A549 (cell line): ENCODE measurements around the gene LTF. TPM values are rescaled to one million over a fixed set of nuclear protein-coding genes. Genes with fewer than 3 reads are reported as not detected.

Experiments
- ATAC-seq, 2 experiments: fragments of 200-7000 bp in 1 of 2; fragments of >200 bp in 1 of 2; cut with Nextera tagmentation in 1 of 2; cut with Tn5 transposase in 1 of 2; 3 replicates each; pipeline versions ENCODE4 v1.8.0 to v1.9.1; 2018 to 2020; ENCODE audit warnings: mild to moderate bottlenecking in 1 of 2, moderate library complexity in 1 of 2
- CTCF ChIA-PET: fragments of 300-600 bp; sonication (Branson Sonifier 250); formaldehyde crosslinking; extraction: SDS; loops from one replicate; lab custom pipeline; 2021; ENCODE audit warnings: antibody characterized with exemption, inconsistent platforms; lab: Yijun Ruan, JAX
- POLR2A ChIA-PET: fragments of 350-600 bp; formaldehyde crosslinking; extraction: SDS; loops from one replicate; lab custom pipeline; 2021; ENCODE audit warnings: antibody characterized with exemption, inconsistent platforms; lab: Yijun Ruan, JAX
- DNase-seq, 2 experiments: peaks; one replicate each; pipeline versions ENCODE4 v3.0.0 to v3.0.0-alpha.2; 2011 to 2016; ENCODE audit warnings: low read depth in 1 of 2, low spot score in 1 of 2
- FAIRE-seq: peaks from 2 replicates; lab custom pipeline; 2011; peaks lifted over from hg19 to GRCh38; lab: Jason Lieb, UNC
- H3K27ac ChIP-seq, 2 experiments: fragments of >200 bp; sonication (Bioruptor Twin); formaldehyde crosslinking; 3 replicates each; pipeline ENCODE4 v1.5.1; 2016 to 2017
- H3K4me1 ChIP-seq: fragments of >200 bp; sonication (Bioruptor Twin); formaldehyde crosslinking; 3 replicates; pipeline ENCODE4 v1.6.1; 2016
- H3K4me2 ChIP-seq: fragments of >200 bp; sonication (Bioruptor Twin); formaldehyde crosslinking; 3 replicates; pipeline ENCODE4 v1.6.1; 2016
- H3K4me3 ChIP-seq: fragments of >200 bp; sonication (Bioruptor Twin); formaldehyde crosslinking; 3 replicates; pipeline ENCODE4 v1.5.1; 2016
- H3K9me3 ChIP-seq: fragments of >200 bp; sonication (Bioruptor Twin); formaldehyde crosslinking; 3 replicates; pipeline ENCODE4 v1.6.1; 2016
- ATOH8 ChIP-seq: fragments of 250-450 bp; sonication (Bioruptor Pico); IDR thresholded peaks from 2 replicates; pipeline ENCODE4 v1.5.0; 2020; ENCODE audit warnings: low read depth, mild to moderate bottlenecking, moderate library complexity
- E2F6 ChIP-seq: IDR thresholded peaks from 2 replicates; pipeline ENCODE4 v1.6.1; 2012; ENCODE audit warnings: low read depth, borderline replicate concordance
- EP300 ChIP-seq, 2 experiments: fragments of >200 bp; sonication (Bioruptor Twin); formaldehyde crosslinking; IDR thresholded peaks; 2 replicates in 1 of 2; 3 replicates in 1 of 2; pipeline ENCODE4 v1.6.1; 2016 to 2017
- FOSB ChIP-seq: fragments of 250-450 bp; sonication (Bioruptor Pico); IDR thresholded peaks from 2 replicates; pipeline ENCODE4 v1.5.0; 2020; ENCODE audit warnings: mild to moderate bottlenecking, moderate library complexity
- HDAC2 ChIP-seq: fragments of 200-600 bp; sonication (generic); IDR thresholded peaks from 2 replicates; pipeline ENCODE4 v1.6.1; 2016
- HEYL ChIP-seq: fragments of 250-450 bp; sonication (Bioruptor Pico); IDR thresholded peaks from 2 replicates; pipeline ENCODE4 v1.8.0; 2021; ENCODE audit warnings: mild to moderate bottlenecking, moderate library complexity
- JUN ChIP-seq, 2 experiments: fragments of >200 bp; sonication (Bioruptor Twin); formaldehyde crosslinking; IDR thresholded peaks; 2 replicates in 1 of 2; 3 replicates in 1 of 2; pipeline ENCODE4 v1.6.1; 2016 to 2017
- JUNB ChIP-seq: fragments of >200 bp; sonication (Bioruptor Twin); formaldehyde crosslinking; IDR thresholded peaks from 2 replicates; pipeline ENCODE4 v1.6.1; 2016
- KDM1A ChIP-seq: fragments of 200-600 bp; sonication (generic); IDR thresholded peaks from 2 replicates; pipeline ENCODE4 v1.6.1; 2016; ENCODE audit warnings: low read depth, mild to moderate bottlenecking
- MAFK ChIP-seq: fragments of 450-650 bp; IDR thresholded peaks from 2 replicates; pipeline ENCODE4 v1.6.1; 2014; ENCODE audit not compliant: partially characterized antibody
- MAZ ChIP-seq: fragments of 150-350 bp; IDR thresholded peaks from 2 replicates; pipeline ENCODE4 v1.6.1; 2014; ENCODE audit warnings: antibody characterized with exemption, low read depth, low read length, borderline replicate concordance
- MYC ChIP-seq: IDR thresholded peaks from 2 replicates; pipeline ENCODE4 v1.6.1; 2012; ENCODE audit warnings: mild to moderate bottlenecking, inconsistent platforms, low read length, improper control_type of control experiment, borderline replicate concordance
- NFE2L2 ChIP-seq: fragments of 150-350 bp; conservative IDR thresholded peaks from 2 replicates; pipeline ENCODE4 v1.6.1; 2014; ENCODE audit warnings: low read length
- NPAS2 ChIP-seq: fragments of 250-450 bp; sonication (Bioruptor Pico); IDR thresholded peaks from 2 replicates; pipeline ENCODE4 v1.8.0; 2022; ENCODE audit warnings: mild to moderate bottlenecking, moderate library complexity, borderline replicate concordance
- NR3C1 ChIP-seq: fragments of >200 bp; sonication (Bioruptor Twin); formaldehyde crosslinking; IDR thresholded peaks from 3 replicates; pipeline ENCODE4 v1.6.1; 2017
- PHF8 ChIP-seq: fragments of 200-600 bp; sonication (generic); IDR thresholded peaks from 2 replicates; pipeline ENCODE4 v1.6.1; 2016; ENCODE audit warnings: low read depth, mild to moderate bottlenecking, antibody characterized with exemption, moderate library complexity, borderline replicate concordance
- POLR2A ChIP-seq: IDR thresholded peaks from 2 replicates; pipeline ENCODE4 v1.6.1; 2012; ENCODE audit warnings: mild to moderate bottlenecking, low read length
- RARB ChIP-seq: fragments of 250-450 bp; sonication (Bioruptor Pico); IDR thresholded peaks from 2 replicates; pipeline ENCODE4 v1.8.0; 2021; ENCODE audit warnings: mild to moderate bottlenecking, moderate library complexity
- RFX5 ChIP-seq: fragments of 450-650 bp; IDR thresholded peaks from 2 replicates; pipeline ENCODE4 v1.7.1; 2014; ENCODE audit warnings: antibody characterized with exemption, mild to moderate bottlenecking, moderate library complexity
- RNF2 ChIP-seq: fragments of 200-600 bp; sonication (generic); IDR thresholded peaks from 2 replicates; pipeline ENCODE4 v1.6.1; 2016; ENCODE audit warnings: low read depth, mild to moderate bottlenecking, antibody characterized with exemption, moderate library complexity, borderline replicate concordance
- TP53 ChIP-seq: fragments of 250-450 bp; sonication (Bioruptor Pico); IDR thresholded peaks from 2 replicates; pipeline ENCODE4 v1.5.0; 2021; ENCODE audit warnings: mild to moderate bottlenecking, moderate library complexity
- ZNF302 ChIP-seq: fragments of 250-450 bp; sonication (Bioruptor Pico); IDR thresholded peaks from 2 replicates; pipeline ENCODE4 v1.9.0; 2021; ENCODE audit warnings: inconsistent platforms, mild to moderate bottlenecking, moderate library complexity
- WGBS: methylation state at CpG from one replicate; pipeline ENCODE4 v1.1.6; 2017; ENCODE audit errors: missing lambda C conversion rate; 5-methylcytosine and 5-hydroxymethylcytosine counted together
- polyA plus RNA-seq, 4 experiments: library from polyadenylated mRNA; depleted of rRNA in 3 of 4; stranded (reverse); fragments of >200 nt; fragmentation: RNase III in 1 of 4; extraction: RNeasy Plus Mini Kit Qiagen cat#74134 plus additional on column Dnase treatment in 1 of 4; gene quantifications; 2 replicates in 3 of 4; 3 replicates in 1 of 4; pipeline ENCODE4 v1.2.3, GENCODE V29; 2011 to 2017
- TF ChIP-seq, protein P1 (sequence below): IDR thresholded peaks from 2 replicates; pipeline ENCODE4 v1.6.1; 2012
- TF ChIP-seq, protein P2 (sequence below): fragments of 250-450 bp; sonication (Bioruptor Pico); IDR thresholded peaks from 2 replicates; pipeline ENCODE4 v1.5.0; 2021; ENCODE audit warnings: mild to moderate bottlenecking, moderate library complexity, borderline replicate concordance

The LTF gene
- polyA plus RNA-seq, 2 of the 4 experiments (the other 2 are of a cell fraction): not detected

- WGBS: 78% methylated on average over 6 of the region's 8 CpGs
- no peak overlapping the region for H3K27ac ChIP-seq
- ChIA-PET POLR2A (no interaction called here), CTCF (interaction anchor here (1.6 to 2.2 kb wide), 2 partner anchors 22 to 95 kb away, joined by 3 to 7 read pairs; no protein-coding TSS in a partner anchor)
- no peaks in the 10 kb centered on the region for H3K9me3 ChIP-seq
- FAIRE-seq (no peak), ATAC-seq (no peak), DNase-seq (no peak)
- no peak overlapping the region for H3K4me2 ChIP-seq
- H3K4me3 ChIP-seq: no peak overlapping the region
- H3K4me1 ChIP-seq: no peaks in the 10 kb centered on the region
- no peak for TF ChIP-seq HDAC2
- no peak for TF ChIP-seq KDM1A
- TF ChIP-seq, protein P1, sequence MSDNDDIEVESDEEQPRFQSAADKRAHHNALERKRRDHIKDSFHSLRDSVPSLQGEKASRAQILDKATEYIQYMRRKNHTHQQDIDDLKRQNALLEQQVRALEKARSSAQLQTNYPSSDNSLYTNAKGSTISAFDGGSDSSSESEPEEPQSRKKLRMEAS: no peak
- TF ChIP-seq ZNF302 (CRISPR knock-in tag): no peak
- TF ChIP-seq RFX5: no peak
- TF ChIP-seq MAZ: no peak
- no peak for TF ChIP-seq JUNB
- TF ChIP-seq EP300 (IDR thresholded peaks at IDR 0.05): no peak
- no peak for TF ChIP-seq FOSB (CRISPR knock-in tag)
- no peak for TF ChIP-seq PHF8
- TF ChIP-seq MAFK: no peak
- TF ChIP-seq HEYL (CRISPR knock-in tag): no peak
- TF ChIP-seq MYC: no peak
- TF ChIP-seq JUN (IDR thresholded peaks at IDR 0.05): no peak
- TF ChIP-seq TP53: no peak
- no peak for TF ChIP-seq E2F6
Measured at GRCh38 chr3:46463868-46464241, 850 bp downstream of the LTF start.

GRCh38 chr3:46463120-46463867 lies 1.4 kb downstream of the LTF start:
- H3K9me3 ChIP-seq: no peaks in the 10 kb centered on the region
- 67% methylated on average over 1 of the region's 6 CpGs for WGBS
- DNase-seq (no peak), ATAC-seq (no peak)
- no peak overlapping the region for H3K4me2 ChIP-seq
- no peak overlapping the region for H3K27ac ChIP-seq
- TF ChIP-seq ATOH8 (CRISPR knock-in tag) (no peak), RARB (CRISPR knock-in tag) (no peak), PHF8 (no peak), POLR2A (no peak), NR3C1 (no peak), NFE2L2 (no peak), RNF2 (no peak), FOSB (CRISPR knock-in tag) (no peak), JUNB (no peak), MAZ (no peak), NPAS2 (no peak)
- TF ChIP-seq, protein P1: no peak
- TF ChIP-seq, protein P2, sequence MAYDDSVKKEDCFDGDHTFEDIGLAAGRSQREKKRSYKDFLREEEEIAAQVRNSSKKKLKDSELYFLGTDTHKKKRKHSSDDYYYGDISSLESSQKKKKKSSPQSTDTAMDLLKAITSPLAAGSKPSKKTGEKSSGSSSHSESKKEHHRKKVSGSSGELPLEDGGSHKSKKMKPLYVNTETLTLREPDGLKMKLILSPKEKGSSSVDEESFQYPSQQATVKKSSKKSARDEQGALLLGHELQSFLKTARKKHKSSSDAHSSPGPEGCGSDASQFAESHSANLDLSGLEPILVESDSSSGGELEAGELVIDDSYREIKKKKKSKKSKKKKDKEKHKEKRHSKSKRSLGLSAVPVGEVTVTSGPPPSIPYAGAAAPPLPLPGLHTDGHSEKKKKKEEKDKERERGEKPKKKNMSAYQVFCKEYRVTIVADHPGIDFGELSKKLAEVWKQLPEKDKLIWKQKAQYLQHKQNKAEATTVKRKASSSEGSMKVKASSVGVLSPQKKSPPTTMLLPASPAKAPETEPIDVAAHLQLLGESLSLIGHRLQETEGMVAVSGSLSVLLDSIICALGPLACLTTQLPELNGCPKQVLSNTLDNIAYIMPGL: no peak
- TF ChIP-seq, all 56 proteins: peak for 0
- Histone ChIP-seq H3K4me3 (no peak overlapping the region), H3K4me1 (no peaks in the 10 kb centered on the region)
- no peak for FAIRE-seq
- ChIA-PET POLR2A (no interaction called here), CTCF (interaction anchor here (0.9 to 2.2 kb wide), 3 partner anchors 12 to 95 kb away, joined by 3 to 7 read pairs (median 3); no protein-coding TSS in a partner anchor)
